ENCODE data around the gene TMEM72. TPM values are rescaled to one million over a fixed set of nuclear protein-coding genes. Genes with fewer than 3 reads are reported as not detected.

Gene TMEM72
- total RNA-seq, 1 donor from 2014 or later, result not detected

DNA sequence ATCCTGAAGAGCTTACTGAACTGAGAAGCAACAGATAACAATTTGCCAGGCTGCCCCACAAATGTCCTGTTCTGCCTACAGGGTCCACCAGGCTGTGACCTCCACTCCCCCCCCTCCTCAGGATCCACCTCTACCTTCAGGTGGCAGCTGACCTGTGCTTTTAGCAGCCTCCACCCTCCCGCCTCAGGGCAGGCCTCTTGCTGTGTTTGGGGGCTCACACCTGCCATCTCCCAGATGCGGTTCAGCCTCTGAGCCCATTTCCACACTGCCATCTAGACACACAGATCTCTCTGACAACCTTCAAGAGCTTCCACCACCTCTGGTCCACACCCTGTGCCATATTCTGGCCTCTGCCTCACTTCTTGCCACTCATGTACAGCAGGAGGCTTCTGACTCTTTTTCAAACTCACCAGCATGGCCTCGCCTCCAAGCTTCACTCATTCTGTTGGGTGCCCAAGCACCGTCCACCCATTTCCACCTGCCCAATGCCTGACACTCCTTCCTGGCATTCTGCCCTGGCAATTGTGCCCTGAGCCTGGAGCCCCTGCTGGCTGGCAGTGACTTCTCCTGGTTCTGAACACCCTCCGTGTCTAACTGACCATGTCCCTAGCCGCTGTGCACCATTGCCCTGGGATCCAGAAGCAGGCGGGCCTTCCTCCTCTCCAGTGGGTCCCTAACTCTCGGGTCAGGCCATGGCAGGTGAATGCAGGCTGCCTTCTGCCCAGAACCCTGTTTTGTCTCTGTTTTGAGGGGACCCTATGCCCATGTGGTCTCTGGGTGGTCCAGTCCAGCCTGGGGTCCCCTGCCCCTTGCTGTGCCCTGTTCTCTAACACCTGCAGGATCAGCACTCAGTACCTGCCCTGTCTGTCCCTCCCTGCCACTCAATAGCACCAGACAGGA lies 18.5 kb downstream of the TMEM72 start:
- no peak for DNase-seq (ENCODE audit: low spot score)
- ATAC-seq, result no peak
- intact Hi-C loops (cut with DNase I), result no loop called here

DNA sequence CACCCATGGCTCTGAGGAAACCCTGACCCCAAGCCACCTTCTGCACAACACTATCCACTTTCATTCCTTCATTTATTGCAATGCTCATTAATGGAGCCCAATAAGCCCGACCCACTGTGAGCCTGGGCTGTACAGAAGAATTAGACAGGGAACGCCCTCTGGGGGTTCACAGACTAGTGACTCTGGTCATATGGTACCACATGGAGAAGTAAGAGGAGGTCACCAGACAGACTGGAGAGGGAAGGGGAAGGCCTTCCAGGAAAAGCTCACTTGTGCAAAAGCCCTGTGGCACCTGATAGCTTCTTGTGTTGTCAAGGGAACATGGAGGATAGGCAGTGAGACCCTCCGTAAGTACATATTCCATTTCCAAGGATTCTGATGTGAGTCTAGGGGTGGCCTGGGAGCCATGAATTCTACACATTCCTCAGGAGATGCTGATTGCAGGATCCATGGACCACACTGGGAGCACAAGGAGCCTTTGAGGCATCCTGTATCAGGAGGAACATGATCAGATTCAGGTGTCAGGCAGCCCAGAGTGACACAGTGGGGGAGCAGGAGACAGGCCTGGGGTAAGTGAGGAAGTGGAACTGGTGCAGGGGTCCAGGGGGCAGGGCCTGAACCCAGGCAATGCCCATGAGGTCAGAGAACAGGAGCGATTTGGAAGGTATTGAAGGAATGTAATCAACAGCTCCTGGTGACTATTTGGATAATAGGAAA lies 19.9 kb downstream of the TMEM72 start:
- DNase-seq (ENCODE audit: low spot score), result no peak
- no peak for ATAC-seq
- intact Hi-C loops (cut with DNase I), result no loop called here

DNA sequence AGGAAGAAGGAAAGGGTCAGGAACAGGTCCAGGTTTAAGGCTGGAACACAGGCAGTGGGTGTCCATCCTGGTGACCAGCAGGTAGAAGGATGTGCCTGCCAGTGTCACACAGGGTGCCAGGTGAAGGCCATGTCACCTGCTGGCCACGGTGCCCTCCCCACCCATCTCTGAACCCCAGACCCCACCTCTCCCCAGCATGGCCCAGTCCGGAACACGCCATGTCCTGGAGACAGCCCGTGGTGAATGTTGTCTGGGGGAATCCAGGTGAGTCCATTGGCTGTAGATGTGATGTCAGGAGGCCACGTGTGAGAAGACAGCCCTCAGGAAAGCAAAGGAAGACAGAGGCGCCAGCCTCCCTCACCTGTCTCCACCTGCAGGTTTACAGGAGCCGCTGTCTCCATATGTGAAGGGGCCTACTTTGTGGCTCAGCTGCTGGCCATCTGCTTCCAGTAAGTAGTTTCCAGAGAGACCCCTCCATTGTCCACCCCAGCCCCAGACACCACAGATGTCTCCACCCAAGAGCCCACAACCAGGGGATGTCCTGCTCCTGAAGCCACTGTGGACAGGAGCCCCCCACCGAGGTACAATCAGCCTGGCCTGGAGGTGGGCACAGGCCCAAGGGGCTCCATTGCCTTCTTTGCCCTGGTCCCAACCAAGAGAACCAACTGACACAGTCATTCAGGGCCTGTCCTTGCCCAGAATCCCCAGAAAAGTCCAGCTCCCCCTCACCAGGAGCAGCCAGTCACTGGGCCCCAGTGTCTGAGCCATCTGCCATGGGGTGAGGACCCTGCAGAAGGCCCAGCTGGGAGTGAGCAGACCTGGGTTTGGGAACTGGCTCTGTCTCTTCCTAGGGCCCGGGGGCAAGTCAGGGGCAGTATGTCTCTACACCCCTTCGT lies 20.7 kb downstream of the TMEM72 start:
- intact Hi-C loops (cut with DNase I), result no loop called here
- DNase-seq (ENCODE audit: low spot score), result no peak
- ATAC-seq, result no peak

DNA sequence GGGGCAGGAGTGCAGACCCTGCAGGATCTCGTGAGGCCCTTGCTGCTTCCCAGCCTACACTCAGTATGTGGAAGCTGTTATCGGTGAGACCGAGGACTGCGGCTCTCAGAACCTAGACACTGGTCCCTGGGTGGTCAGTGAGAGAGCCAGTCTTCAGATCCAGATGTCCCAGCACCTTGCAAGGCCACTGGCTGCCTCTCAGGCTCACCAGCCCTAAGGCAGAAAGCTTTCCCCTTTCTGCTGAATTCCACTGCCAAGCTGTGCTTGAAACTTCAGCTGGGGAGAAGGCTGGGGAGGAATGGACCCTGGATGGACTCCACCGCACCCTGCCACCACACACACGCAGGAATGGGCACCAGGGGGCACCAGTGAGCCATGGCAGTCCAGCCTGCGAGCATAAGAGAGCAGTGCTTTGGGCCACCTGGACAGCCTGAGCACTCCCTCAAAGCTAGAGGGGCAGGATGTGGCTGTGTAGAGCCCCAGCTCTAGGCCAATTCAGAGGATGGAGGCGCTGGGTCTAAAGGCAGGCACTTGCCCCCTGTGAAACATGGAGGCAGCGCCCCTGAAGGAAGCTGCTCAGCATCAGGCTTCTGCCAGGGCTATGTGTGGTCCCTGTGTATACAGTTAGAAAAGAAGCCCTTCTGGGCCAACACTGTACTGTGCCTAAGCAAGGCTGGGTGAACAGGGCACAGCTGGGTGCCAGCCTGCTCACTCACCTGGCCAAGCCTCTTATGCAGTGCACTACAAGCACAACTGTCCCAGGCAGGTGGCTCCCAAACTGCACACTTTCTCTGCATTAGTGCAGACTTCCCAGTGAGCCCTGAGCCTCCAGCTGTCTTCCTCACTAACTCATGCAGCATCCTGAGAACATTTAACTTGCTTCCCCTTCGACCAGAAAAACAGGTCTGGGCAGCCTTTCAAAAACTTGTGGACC lies 21.6 kb downstream of the TMEM72 start:
- DNase-seq (ENCODE audit: low spot score), result peak; percentile 97
- intact Hi-C loops (cut with DNase I), result no loop called here
- peak; percentile 88 for ATAC-seq

DNA sequence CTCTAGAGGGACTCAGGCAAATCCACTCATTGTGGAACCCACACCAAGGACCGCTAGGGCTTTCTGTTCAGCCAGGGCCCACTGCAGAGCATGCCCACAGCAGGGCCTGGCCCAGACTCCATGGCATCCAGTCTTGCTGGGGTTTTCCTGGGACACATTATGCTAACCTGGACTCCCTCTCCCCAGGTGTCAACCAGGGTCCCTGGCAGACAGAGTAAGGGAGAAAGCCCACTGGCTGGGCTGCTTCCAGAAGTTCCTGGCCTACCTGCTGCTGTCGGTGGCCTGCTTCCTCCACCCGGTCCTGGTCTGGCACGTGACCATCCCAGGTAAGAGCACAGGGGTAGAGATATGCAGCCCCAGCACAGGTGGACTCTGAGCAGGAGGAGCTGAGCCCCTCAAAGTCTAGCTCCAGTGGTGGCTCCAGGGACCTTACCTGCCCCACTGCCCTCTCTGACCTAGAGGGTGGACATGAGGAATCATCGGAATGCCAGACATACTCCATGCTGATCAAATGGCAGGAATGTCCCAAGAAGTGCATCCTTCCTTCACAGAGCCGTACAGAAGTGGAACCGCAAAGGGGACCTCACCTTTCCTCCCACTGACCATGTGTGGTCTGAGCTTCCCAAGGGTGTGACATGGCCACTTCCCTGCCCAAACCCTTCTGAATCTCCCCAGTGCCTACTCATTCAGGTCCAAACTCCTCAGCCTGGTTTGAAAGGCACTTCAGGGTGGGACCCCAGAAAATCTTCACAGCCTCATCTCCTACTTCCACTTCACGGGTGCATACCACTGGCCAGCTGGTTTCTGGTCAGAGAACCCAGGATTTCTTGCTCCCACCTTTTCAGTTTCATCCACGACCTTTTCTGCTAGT lies 22.5 kb downstream of the TMEM72 start:
- intact Hi-C loops (cut with DNase I), result no loop called here
- no peak for DNase-seq (ENCODE audit: low spot score)
- no peak for ATAC-seq

DNA sequence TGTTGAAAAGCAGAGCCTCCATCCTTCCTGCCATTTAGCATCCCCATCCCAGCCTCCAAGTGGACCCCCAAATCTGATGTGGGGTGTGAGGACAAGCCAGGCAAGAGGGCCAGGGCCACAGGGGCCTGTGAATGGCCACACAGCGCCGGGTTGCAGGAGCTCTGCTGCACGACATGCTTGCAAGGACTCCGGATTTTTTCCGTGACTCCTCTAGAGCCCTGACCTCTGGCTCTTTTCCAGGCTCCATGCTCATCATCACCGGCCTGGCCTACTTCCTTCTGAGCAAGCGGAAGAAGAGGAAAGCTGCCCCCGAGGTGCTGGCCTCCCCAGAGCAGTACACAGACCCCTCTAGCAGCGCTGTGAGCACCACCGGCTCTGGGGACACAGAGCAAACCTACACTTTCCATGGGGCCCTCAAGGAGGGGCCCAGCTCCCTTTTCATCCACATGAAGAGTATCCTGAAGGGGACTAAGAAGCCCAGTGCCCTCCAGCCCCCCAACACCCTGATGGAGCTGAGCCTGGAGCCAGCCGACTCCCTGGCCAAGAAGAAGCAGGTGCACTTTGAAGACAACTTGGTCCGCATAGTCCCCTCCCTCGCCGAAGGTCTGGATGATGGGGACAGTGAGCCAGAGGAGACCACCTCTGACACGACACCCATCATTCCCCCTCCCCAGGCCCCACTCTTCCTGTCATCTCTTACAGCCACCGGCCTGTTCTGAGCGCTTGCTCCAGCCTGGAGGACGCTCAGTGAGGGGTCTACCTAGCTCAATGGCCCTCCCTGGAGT lies 23.5 kb downstream of the TMEM72 start:
- ATAC-seq (no peak), DNase-seq (ENCODE audit: low spot score) (peak; percentile 73)
- intact Hi-C loops (cut with DNase I), result no loop called here

DNA sequence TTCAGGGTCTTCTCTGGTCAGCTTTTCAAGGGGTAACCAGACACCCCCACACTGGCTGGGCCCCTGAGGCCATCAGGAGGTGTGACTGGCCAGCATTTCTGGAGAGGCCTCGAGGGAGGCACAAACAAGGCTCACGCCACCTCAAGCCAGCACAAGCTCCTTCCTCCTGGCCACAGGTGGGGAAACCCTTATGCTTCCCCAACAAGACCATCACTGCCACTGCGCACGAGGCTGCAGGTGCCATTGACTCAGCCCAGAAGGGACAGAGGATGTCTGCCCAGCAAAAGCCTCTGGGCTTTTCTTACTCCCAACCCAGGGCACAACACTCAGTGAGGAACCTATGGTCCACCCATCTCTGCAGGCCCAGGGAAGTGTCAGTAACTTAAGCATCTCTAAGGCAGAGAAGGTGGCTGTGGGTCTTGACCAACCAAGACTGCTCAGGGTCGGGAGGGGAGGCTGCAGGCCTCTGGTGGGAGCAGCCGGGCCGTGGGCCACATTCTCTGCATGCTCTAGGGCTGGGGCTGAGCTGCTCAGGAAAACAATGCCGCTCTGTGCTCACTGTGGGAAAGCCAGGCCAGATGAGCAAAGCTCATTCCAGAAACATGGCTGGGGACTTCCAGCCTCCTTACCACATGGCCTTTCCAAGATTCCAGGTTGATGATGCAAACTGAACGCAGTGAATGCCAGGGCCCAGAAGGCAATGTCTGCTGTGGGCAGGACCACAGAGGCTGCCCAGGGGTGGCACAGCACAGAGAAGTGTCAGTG lies 24.2 kb downstream of the TMEM72 start:
- intact Hi-C loops (cut with DNase I), result no loop called here
- DNase-seq (ENCODE audit: low spot score), result peak; percentile 84
- ATAC-seq, result peak; percentile 88

DNA sequence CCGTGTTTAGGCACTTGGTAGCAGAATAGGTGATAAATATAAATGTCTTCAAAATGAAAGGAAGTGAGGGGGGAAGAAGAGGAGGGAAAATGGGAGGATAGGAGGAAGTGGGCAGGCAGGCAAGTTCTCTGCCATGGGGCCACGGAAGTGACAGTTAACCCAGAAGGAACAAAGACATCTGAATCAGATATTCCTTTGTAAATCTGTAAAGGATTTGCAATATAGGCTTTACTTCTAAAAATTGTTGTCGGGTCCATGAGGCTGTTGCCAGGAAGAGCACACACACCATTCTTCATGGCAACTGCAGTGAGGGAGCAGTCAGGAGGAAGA lies 24.8 kb downstream of the TMEM72 start:
- ATAC-seq (no peak), DNase-seq (ENCODE audit: low spot score) (no peak)
- intact Hi-C loops (cut with DNase I), result loop anchor here (2.0 kb wide), 1 partner anchor 39 kb away; no protein-coding TSS in a partner anchor

DNA sequence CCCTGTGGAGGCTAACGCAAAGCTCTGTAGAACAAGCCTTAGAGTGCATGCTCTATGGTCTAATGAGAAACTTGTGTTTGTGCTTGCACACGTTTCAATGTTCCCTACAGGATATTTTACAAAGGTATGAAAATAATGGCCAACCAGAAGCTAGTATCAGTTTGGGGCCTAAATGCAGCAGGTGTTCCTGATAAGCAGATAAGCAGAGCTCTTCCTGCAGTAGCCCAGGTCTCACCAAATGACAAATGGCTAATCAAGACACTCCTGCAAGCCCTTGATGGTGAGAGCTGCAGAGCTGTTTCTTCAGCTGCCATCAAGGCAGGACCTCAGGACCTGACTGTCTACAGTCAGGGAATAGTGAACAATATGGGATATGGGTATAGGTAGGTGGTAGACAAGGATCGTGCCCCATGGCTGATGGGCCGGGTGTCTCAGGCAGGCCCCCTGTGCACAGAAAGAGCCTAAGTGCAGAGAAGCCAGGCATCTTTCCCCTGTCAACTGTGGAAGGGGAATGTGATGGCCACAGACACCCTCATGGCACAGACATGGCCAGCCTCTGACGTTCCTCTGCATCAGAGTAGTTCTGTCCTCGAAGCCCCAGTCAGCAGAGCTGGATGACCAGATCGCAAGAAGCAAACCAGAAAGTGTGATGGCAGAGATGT lies 25.3 kb downstream of the TMEM72 start:
- DNase-seq (ENCODE audit: low spot score), result no peak
- intact Hi-C loops (cut with DNase I), result loop anchor here (2.0 kb wide), 1 partner anchor 38 kb away; no protein-coding TSS in a partner anchor
- ATAC-seq, result no peak

DNA sequence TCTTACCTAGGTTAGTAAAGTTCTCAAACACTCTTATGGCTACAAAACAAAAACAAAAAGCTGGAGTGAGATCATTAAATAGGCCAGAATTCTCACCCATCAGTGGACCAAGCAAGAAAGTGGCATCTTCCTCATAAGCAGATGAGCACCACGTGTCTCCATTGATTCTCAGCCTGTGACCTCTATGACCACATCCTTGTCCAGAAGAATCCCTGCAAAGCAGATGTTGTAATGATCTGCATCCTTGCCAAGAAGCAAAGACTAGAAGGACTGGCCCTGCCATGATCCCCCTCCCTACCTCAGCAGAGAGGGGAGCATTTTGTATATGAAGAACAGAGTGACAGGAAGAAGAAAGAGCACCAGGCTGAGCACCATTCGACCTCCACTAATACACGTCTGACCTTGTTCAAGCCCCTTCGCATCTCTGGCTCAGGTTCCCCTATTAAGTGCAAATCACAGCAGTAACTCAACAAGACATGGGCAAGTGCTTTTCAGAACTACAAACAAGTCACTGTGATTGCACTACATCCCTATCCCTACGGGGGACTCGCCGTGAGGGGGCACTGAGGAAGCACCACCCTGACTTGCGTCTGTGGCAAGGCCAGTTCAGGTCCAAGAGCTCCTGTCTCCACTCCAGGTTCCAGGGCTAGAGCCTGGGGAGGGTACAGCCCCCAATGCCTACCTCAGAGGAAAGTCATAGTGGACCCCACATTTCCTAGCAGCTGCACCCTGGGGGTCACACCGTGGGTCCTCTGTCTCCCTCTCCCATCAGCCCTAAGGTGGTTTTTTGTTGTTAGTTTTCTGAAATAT lies 26.3 kb downstream of the TMEM72 start:
- ATAC-seq (peak; percentile 54), DNase-seq (ENCODE audit: low spot score) (no peak)
- intact Hi-C loops (cut with DNase I), result loop anchor here (2.0 kb wide), 1 partner anchor 37 kb away; no protein-coding TSS in a partner anchor

DNA sequence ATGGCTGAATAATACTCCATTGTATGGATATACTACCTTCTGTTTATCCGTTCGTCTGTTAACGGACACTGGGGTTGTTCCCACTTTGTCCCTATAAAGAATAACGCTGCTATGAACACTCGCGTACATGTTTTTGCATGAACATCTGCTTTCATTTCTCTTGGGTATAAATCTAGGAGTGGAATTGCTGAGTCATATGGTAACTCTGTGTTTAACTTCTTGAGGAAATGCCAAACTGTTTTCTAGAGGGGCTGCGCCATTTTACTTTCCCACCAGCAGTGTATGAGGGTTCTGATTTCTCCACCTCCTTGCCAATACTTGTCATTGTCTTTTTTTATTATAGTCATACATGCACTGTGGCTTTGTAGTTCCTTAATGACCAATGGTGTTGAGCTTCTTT lies 27.8 kb downstream of the TMEM72 start:
- DNase-seq (ENCODE audit: low spot score) (no peak), ATAC-seq (no peak)
- intact Hi-C loops (cut with DNase I), result no loop called here

DNA sequence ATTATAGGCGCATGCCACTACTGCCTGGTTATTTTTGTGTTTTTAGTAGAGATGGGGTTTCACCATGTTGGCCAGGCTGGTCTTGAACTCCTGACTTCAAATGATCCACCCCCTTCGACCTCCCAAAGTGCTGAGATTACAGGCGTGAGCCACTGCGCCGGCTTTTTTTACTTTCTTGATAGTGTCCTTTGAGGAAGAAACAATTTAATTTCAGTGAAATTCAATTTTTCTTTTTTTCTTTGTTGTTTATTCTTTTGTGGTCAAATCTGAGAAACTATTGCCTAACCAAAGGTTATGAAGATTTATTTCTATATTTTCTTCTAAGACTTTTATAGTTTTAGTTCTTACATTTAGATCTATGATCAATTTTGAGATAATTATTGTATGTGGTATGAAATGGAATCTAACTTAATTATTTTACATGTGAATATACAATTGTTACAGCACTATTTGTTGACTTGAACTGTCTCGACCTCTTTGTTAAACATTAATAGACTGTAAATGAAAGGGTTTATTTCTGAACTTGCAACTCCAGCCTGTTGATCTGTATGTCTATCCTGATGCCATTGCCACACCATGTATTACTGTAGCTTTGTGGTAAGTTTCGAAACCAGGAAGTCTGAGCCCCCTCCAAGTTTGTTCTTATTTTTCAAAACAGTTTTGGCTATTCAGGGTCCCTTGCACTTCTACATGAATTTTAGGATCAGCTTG lies 28.7 kb downstream of the TMEM72 start:
- no peak for ATAC-seq
- DNase-seq (ENCODE audit: low spot score), result no peak
- intact Hi-C loops (cut with DNase I), result no loop called here

DNA sequence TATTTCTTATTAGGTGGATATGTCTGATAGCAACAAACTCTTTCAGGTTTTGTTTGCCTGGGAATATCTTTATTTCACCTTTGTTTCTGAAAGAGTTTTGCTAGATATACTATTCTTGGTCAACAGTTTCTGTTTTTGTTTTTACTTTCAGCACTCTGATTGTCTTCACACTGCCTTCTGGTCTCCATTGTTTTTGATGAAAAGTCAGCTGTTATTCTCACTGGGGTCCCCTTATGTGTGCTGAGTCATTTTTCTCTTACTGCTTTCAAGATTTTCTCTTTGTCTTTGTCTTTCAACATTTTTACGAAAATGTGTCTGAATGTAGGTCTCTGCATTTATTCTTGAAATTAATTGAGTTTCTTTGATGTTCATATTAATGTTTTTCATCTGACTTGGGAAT lies 33.2 kb downstream of the TMEM72 start:
- intact Hi-C loops (cut with DNase I), result no loop called here
- ATAC-seq (no peak), DNase-seq (ENCODE audit: low spot score) (no peak)

DNA sequence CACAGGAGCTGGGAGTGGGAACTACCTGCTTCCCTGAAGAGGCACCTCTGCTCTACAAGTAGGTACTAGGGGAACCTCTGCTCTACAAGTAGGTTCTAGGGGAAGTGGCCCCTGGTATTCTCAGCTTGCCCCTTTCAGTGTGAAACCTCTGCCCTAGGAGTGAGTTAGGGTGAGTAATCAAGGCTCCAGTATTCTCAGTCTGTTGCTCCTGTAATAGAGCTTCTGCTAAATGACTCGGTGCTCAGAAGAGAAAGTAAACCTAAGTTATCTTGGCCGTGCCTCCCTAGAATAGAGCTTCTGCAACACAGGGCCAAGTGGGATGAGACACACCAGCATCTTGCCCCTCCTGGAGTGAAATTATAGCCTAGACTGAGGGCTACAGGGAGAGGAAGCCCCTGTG lies 35.1 kb downstream of the TMEM72 start:
- no peak for ATAC-seq
- no peak for DNase-seq (ENCODE audit: low spot score)
- intact Hi-C loops (cut with DNase I), result no loop called here
